Measurements from ENCODE around the gene TARBP2.

The TARBP2 gene

DNA sequence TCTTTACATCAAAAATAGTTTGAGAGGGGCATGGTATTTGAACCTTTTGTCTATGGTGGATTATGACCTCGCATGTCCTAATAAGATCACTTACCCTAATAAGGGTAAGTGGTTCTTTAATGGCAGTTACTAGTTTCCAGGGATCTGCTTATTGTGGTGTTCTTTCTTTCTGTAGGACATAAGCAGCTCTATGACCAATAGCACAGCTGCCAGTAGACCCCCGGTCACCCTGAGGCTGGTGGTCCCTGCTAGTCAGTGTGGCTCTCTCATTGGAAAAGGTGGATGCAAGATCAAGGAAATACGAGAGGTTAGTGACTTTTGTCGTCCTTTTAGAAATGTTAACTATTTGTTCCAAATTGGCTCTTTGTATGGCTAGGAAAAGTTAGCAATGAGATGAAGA, 42.0 kb upstream of the TARBP2 start:
- H3K27me3 ChIP-seq (ENCODE audit: control insufficient read depth, low read length): no peaks in the 10 kb centered on the region
- peaks cover 99% of the 10 kb centered on the region for H3K36me3 ChIP-seq (ENCODE audit: control insufficient read depth, low read length)
- H3K4me2 ChIP-seq (ENCODE audit: low read length): no peak overlapping the region
- peaks cover 35% of the 10 kb centered on the region for H4K20me1 ChIP-seq (ENCODE audit: control insufficient read depth, insufficient read depth, low read depth, low read length)
- H3K79me2 ChIP-seq (ENCODE audit: control insufficient read depth, low read length): peaks cover 98% of the 10 kb centered on the region
- H3F3A ChIP-seq (ENCODE audit: control insufficient read depth, insufficient read depth): peaks cover 27% of the 10 kb centered on the region
- peaks cover 10% of the 10 kb centered on the region for H3K4me1 ChIP-seq (ENCODE audit: control insufficient read depth, low read length)
- TF ChIP-seq, protein P1, sequence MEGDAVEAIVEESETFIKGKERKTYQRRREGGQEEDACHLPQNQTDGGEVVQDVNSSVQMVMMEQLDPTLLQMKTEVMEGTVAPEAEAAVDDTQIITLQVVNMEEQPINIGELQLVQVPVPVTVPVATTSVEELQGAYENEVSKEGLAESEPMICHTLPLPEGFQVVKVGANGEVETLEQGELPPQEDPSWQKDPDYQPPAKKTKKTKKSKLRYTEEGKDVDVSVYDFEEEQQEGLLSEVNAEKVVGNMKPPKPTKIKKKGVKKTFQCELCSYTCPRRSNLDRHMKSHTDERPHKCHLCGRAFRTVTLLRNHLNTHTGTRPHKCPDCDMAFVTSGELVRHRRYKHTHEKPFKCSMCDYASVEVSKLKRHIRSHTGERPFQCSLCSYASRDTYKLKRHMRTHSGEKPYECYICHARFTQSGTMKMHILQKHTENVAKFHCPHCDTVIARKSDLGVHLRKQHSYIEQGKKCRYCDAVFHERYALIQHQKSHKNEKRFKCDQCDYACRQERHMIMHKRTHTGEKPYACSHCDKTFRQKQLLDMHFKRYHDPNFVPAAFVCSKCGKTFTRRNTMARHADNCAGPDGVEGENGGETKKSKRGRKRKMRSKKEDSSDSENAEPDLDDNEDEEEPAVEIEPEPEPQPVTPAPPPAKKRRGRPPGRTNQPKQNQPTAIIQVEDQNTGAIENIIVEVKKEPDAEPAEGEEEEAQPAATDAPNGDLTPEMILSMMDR (IDR thresholded peaks at IDR 0.05; ENCODE audit: low read depth, low read length, poor library complexity, severe bottlenecking): no peak
- no peak for TF ChIP-seq EZH2phosphoT487 (IDR thresholded peaks at IDR 0.05; ENCODE audit: borderline replicate concordance, low read length)
- no peaks in the 10 kb centered on the region for H3K9me3 ChIP-seq (ENCODE audit: control insufficient read depth, insufficient read depth, low read length)
- no peaks in the 10 kb centered on the region for H3K9me2 ChIP-seq (replicated peaks; ENCODE audit: control insufficient read depth, low read length)
- no peak overlapping the region for H3K4me3 ChIP-seq (ENCODE audit: low read length)
- no peak overlapping the region for H3K27ac ChIP-seq (ENCODE audit: low read depth, low read length)

DNA sequence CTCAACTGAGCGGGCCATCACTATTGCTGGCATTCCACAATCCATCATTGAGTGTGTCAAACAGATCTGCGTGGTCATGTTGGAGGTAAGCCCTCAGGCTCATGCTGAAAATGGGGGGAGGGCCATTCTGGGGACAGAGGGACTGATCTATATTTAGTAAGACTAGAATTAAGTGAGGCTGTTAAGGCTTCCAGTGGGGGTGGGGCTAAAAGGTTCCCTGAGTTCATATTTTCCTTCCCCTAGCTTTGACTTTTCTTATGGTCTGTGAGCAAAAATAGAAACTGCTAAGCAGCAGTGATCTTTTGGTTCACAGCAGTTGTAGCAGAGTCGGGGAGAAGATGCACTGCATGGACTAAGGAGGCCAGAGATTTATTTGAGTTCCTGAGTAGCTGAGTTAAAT, 40.0 kb upstream of the TARBP2 start:
- Histone ChIP-seq H3K9me2 (replicated peaks; ENCODE audit: control insufficient read depth, low read length) (no peaks in the 10 kb centered on the region), H3K4me2 (ENCODE audit: low read length) (no peak overlapping the region), H3K27me3 (ENCODE audit: control insufficient read depth, low read length) (no peaks in the 10 kb centered on the region), H3F3A (ENCODE audit: control insufficient read depth, insufficient read depth) (peaks cover 15% of the 10 kb centered on the region), H3K79me2 (ENCODE audit: control insufficient read depth, low read length) (peaks cover 95% of the 10 kb centered on the region), H3K27ac (ENCODE audit: low read depth, low read length) (no peak overlapping the region), H3K4me3 (ENCODE audit: low read length) (no peak overlapping the region), H4K20me1 (ENCODE audit: control insufficient read depth, insufficient read depth, low read depth, low read length) (peaks cover 20% of the 10 kb centered on the region), H3K9me3 (ENCODE audit: control insufficient read depth, insufficient read depth, low read length) (no peaks in the 10 kb centered on the region), H3K4me1 (ENCODE audit: control insufficient read depth, low read length) (0 out of 2 replicates have a peak, but pooled peaks cover 3% of the 10 kb centered on the region), H3K36me3 (ENCODE audit: control insufficient read depth, low read length) (peaks cover 99% of the 10 kb centered on the region)
- TF ChIP-seq, protein P1 (IDR thresholded peaks at IDR 0.05; ENCODE audit: low read depth, low read length, poor library complexity, severe bottlenecking): no peak
- no peak for TF ChIP-seq EZH2phosphoT487 (IDR thresholded peaks at IDR 0.05; ENCODE audit: borderline replicate concordance, low read length)

DNA sequence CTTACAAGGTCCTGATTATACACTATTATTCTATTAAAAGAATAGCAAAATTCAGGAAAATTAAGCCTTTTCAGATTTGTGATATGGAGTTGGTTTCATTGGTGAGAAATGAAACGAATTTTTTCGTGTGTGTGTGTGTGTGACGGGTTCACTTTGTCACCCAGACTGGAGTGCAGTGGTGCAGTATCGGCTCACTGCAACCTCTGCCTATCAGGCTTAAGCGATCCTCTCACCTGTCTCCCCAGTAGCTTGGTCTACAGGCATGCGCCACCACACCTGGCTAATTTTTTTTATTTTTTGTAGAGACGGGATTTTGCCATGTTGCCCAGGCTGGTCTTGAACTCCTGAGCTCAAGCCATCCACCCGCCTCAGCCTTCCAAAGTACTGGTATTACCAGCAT, 39.5 kb upstream of the TARBP2 start:
- Histone ChIP-seq H3K27ac (ENCODE audit: low read depth, low read length) (no peak overlapping the region), H3K9me2 (replicated peaks; ENCODE audit: control insufficient read depth, low read length) (no peaks in the 10 kb centered on the region), H3K36me3 (ENCODE audit: control insufficient read depth, low read length) (peaks cover 99% of the 10 kb centered on the region), H3K79me2 (ENCODE audit: control insufficient read depth, low read length) (peaks cover 95% of the 10 kb centered on the region), H3K4me3 (ENCODE audit: low read length) (no peak overlapping the region), H3K4me2 (ENCODE audit: low read length) (no peak overlapping the region), H3K27me3 (ENCODE audit: control insufficient read depth, low read length) (no peaks in the 10 kb centered on the region), H4K20me1 (ENCODE audit: control insufficient read depth, insufficient read depth, low read depth, low read length) (peaks cover 19% of the 10 kb centered on the region), H3K4me1 (ENCODE audit: control insufficient read depth, low read length) (0 out of 2 replicates have a peak, but pooled peaks cover 3% of the 10 kb centered on the region), H3F3A (ENCODE audit: control insufficient read depth, insufficient read depth) (peaks cover 15% of the 10 kb centered on the region), H3K9me3 (ENCODE audit: control insufficient read depth, insufficient read depth, low read length) (no peaks in the 10 kb centered on the region)
- TF ChIP-seq, protein P1 (IDR thresholded peaks at IDR 0.05; ENCODE audit: low read depth, low read length, poor library complexity, severe bottlenecking): no peak
- TF ChIP-seq EZH2phosphoT487 (IDR thresholded peaks at IDR 0.05; ENCODE audit: borderline replicate concordance, low read length): no peak

Measured in DOHH2 (cell line).